NCI-H1436 (cell line): ENCODE results near the gene RITA1.
"Not testable (repeated sequence)": the region's sequence is repeated elsewhere in the genome, so short reads cannot be mapped to it uniquely, and the experiment has no call there.

Source experiments
- DNase-seq: peaks from one replicate; lab custom pipeline; 2025; lab: John Stamatoyannopoulos, UW

Gene RITA1

GRCh38 chr12:113185180-113186032, at the start of gene RITA1, which contains the start of gene DDX54:
RITA1 (plus strand) TSS chr12:113185721; CDS start chr12:113186747, 1,026 bp downstream.
DDX54 (minus strand) TSS chr12:113185478; CDS start chr12:113185451, 27 bp downstream.
- DNase-seq = peak; percentile 73

GRCh38 chr12:113136128-113136989, 49.2 kb upstream of the RITA1 start:
- no peak for DNase-seq

GRCh38 chr12:113136990-113137511, 48.5 kb upstream of the RITA1 start:
- no peak for DNase-seq

- DNase-seq = no peak
Observed at GRCh38 chr12:113137861-113138783, 47.4 kb upstream of the RITA1 start.

- DNase-seq = no peak
Observed at GRCh38 chr12:113138826-113139225, 46.7 kb upstream of the RITA1 start.

GRCh38 chr12:113140706-113141105, 44.8 kb upstream of the RITA1 start:
- no peak for DNase-seq

GRCh38 chr12:113141716-113142115, 43.8 kb upstream of the RITA1 start:
- DNase-seq = not testable (repeated sequence)

- DNase-seq = no peak
Observed at GRCh38 chr12:113142173-113142885, 43.2 kb upstream of the RITA1 start.

GRCh38 chr12:113142886-113143332, 42.6 kb upstream of the RITA1 start:
- no peak for DNase-seq

- no peak for DNase-seq
Observed at GRCh38 chr12:113143959-113144358, 41.6 kb upstream of the RITA1 start.

- DNase-seq = no peak
Observed at GRCh38 chr12:113144806-113145205, 40.7 kb upstream of the RITA1 start.

- DNase-seq = no peak
Observed at GRCh38 chr12:113145720-113146551, 39.6 kb upstream of the RITA1 start.

GRCh38 chr12:113146999-113147398, 38.5 kb upstream of the RITA1 start:
- no peak for DNase-seq

- DNase-seq = peak; percentile 58
Observed at GRCh38 chr12:113149361-113150150, 36.0 kb upstream of the RITA1 start, which contains the start of gene CFAP73. CFAP73 (plus strand) TSS chr12:113149724; CDS start chr12:113149858, 134 bp downstream.

GRCh38 chr12:113151655-113152054, 33.9 kb upstream of the RITA1 start:
- DNase-seq = no peak

- DNase-seq = no peak
Observed at GRCh38 chr12:113152196-113152834, 33.2 kb upstream of the RITA1 start.

GRCh38 chr12:113152835-113153814, 32.4 kb upstream of the RITA1 start:
- peak; percentile 54 for DNase-seq
